ENCODE results near the gene CLEC16A. TPM values are rescaled to one million over a fixed set of nuclear protein-coding genes. Genes with fewer than 3 reads are reported as not detected.

CLEC16A gene
- total RNA-seq, 1 experiment from 2014 or later: 17.4 TPM

DNA sequence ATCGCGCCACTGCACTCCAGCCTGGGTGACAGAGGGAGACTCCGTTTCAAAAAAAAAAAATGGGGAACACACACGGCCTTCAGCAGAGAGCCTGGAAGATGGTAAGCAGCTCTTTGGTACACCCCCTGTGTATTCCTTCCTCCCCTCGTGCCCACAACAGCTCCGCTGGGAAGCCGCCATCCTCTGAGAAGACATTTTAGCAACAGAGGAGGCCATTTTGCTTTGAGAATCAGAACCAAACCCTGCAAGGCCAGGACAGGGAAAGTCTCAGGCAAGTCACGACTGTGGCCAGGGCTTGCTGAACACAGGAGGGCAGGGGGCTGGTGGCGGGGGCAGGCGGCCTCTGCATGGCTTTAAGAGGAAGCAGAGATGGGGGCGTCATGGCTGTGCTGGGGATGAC lies 265.9 kb downstream of the CLEC16A start:
- H3K9me3 ChIP-seq (ENCODE audit: low read length): peaks cover 6% of the 10 kb centered on the region
- H3K9ac ChIP-seq (ENCODE audit: low read length): no peak overlapping the region
- no peaks in the 10 kb centered on the region for H3K36me3 ChIP-seq (ENCODE audit: insufficient read depth, low read length)
- H3K4me3 ChIP-seq (ENCODE audit: low read length): no peak overlapping the region
- no peaks in the 10 kb centered on the region for H4K20me1 ChIP-seq (ENCODE audit: insufficient read depth, low read depth, low read length)
- H3K9me2 ChIP-seq (replicated peaks; ENCODE audit: insufficient read depth, low read length): no peaks in the 10 kb centered on the region
- no peaks in the 10 kb centered on the region for H3K79me2 ChIP-seq (ENCODE audit: low read length)
- H3K4me2 ChIP-seq (ENCODE audit: low read depth, low read length, poor library complexity, severe bottlenecking): no peak overlapping the region
- H3K27me3 ChIP-seq (ENCODE audit: low read length): no peaks in the 10 kb centered on the region; the same call in 1 of the 2 replicates
- no peak overlapping the region for H3K27ac ChIP-seq (ENCODE audit: low read length)
- no peak overlapping the region for H2AFZ ChIP-seq (ENCODE audit: low read length)
- DNase-seq: no peak
- peaks cover 13% of the 10 kb centered on the region for H3K4me1 ChIP-seq (ENCODE audit: low read length)

DNA sequence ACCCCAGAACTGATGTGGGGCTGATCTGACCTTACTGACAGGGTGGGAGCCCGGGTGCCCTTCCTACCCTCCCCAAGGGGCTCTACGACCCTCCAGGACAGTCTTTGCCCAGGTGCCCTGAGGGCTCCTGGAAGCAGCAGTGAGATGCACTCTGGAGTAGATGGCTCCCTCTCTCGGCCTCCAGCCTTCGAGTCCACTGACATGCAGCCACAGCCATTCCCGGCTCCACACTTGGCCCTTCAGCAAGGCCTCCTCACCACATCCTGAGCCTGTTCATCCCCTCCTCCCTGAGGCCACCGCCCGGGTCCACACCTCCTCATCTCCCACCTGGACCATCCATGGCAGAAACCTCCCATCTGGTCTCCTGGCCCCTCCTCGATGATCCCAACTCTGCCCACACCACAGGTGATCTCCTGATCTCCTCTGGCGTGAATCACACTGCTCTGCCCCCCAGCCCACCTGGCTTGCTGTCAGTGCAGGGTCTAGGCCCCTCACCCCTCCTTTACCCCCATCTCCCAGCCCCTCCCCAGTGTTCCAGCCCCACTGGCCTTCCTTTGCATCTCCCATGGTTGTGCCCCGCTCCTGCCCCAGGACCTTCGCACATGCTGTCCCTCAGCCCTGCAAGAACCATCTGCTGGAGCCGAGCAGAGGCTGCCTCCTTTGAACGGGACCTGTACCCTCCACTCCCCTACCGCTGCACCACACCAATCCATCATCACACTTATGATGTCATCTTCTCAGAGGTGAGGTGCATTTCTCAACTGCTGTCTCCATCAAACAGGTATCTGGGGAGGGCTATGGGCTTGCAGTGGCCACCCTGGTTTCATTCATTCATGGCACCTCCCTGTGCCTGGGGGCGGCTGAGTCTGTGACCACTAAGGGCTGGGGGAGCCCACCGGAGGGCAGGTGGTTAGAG lies 267.0 kb downstream of the CLEC16A start:
- H2AFZ ChIP-seq (ENCODE audit: low read length): no peak overlapping the region
- peaks cover 6% of the 10 kb centered on the region for H3K9me3 ChIP-seq (ENCODE audit: low read length)
- H3K27ac ChIP-seq (ENCODE audit: low read length): no peak overlapping the region
- no peak overlapping the region for H3K4me2 ChIP-seq (ENCODE audit: low read depth, low read length, poor library complexity, severe bottlenecking)
- no peaks in the 10 kb centered on the region; the same call in 1 of the 2 replicates for H3K27me3 ChIP-seq (ENCODE audit: low read length)
- H3K4me1 ChIP-seq (ENCODE audit: low read length): peaks cover 7% of the 10 kb centered on the region; the same call in 1 of the 2 replicates
- no peaks in the 10 kb centered on the region for H3K36me3 ChIP-seq (ENCODE audit: insufficient read depth, low read length)
- H3K9ac ChIP-seq (ENCODE audit: low read length): no peak overlapping the region
- no peak overlapping the region for H3K4me3 ChIP-seq (ENCODE audit: low read length)
- H4K20me1 ChIP-seq (ENCODE audit: insufficient read depth, low read depth, low read length): no peaks in the 10 kb centered on the region
- H3K79me2 ChIP-seq (ENCODE audit: low read length): no peaks in the 10 kb centered on the region
- no peak for DNase-seq
- H3K9me2 ChIP-seq (replicated peaks; ENCODE audit: insufficient read depth, low read length): no peaks in the 10 kb centered on the region

DNA sequence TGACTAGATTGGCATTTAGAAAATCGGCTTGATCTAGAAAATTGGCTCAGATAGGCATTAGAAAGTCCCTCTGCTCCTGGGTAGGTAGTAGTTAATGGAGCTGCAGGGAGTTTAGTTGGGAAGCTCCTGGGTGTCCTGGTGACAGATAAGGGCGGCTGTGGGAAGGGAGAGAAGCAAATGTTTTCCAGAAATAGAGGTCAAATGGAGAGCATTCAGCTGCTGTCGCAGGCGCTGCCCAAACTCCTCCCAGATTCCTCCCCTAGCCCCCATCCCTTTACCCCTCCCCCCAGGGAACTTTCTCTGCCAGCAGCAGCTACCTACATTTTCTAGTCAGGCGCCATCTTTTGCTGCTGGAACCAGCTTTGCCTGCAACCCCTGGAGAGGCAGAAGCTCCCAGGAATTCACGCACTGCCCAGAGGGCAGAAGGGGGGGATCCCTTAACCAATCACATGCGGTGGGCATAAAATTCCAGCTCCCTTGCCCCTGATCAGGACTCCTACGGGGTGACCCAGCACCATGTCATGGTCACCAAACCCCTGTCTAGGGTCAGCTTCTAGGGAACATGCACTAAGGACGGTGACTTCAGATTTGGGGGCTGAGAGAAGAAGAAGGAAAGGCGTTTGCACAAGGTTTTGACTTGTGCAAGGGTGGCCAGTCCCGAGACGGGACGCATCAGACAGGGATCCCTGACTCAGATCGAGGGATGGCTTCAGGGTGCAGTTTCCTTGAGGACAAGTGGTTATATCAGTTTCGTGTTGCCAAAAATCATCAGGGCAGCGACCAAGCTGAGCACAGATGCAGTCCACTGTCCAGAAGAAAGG lies 267.8 kb downstream of the CLEC16A start:
- Histone ChIP-seq H3K9me2 (replicated peaks; ENCODE audit: insufficient read depth, low read length) (no peaks in the 10 kb centered on the region), H3K9me3 (ENCODE audit: low read length) (peaks cover 6% of the 10 kb centered on the region), H4K20me1 (ENCODE audit: insufficient read depth, low read depth, low read length) (no peaks in the 10 kb centered on the region), H3K27me3 (ENCODE audit: low read length) (no peaks in the 10 kb centered on the region; the same call in 1 of the 2 replicates), H3K4me3 (ENCODE audit: low read length) (no peak overlapping the region), H3K36me3 (ENCODE audit: insufficient read depth, low read length) (no peaks in the 10 kb centered on the region), H2AFZ (ENCODE audit: low read length) (no peak overlapping the region), H3K9ac (ENCODE audit: low read length) (no peak overlapping the region), H3K4me2 (ENCODE audit: low read depth, low read length, poor library complexity, severe bottlenecking) (no peak overlapping the region), H3K27ac (ENCODE audit: low read length) (no peak overlapping the region), H3K79me2 (ENCODE audit: low read length) (no peaks in the 10 kb centered on the region), H3K4me1 (ENCODE audit: low read length) (peaks cover 7% of the 10 kb centered on the region; the same call in 1 of the 2 replicates)
- no peak for DNase-seq

DNA sequence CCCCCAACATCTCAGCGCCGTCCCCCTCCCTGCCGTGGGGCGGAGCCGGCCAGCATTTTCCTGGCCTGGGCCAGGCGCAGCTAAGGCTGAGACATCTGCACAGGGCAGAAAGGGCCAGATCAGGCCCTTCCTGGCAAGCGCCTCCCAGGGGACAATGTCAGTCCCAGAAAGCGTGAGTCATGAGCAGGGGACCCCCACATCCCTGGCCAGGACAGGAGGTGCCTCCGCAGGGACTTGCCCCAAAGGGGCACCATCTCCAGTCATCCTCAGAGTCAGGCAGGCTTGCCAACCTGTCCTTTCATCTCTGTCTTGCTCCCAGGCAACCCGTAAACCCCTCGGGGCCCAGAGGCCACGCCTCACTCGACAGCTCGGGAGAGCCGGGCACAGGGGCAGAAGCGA lies 268.4 kb downstream of the CLEC16A start:
- H2AFZ ChIP-seq (ENCODE audit: low read length): no peak overlapping the region
- H3K4me3 ChIP-seq (ENCODE audit: low read length): no peak overlapping the region
- no peaks in the 10 kb centered on the region; the same call in 1 of the 2 replicates for H3K27me3 ChIP-seq (ENCODE audit: low read length)
- no peak overlapping the region for H3K9ac ChIP-seq (ENCODE audit: low read length)
- peaks cover 1% of the 10 kb centered on the region; the same call in 1 of the 2 replicates for H3K9me3 ChIP-seq (ENCODE audit: low read length)
- no peak overlapping the region for H3K27ac ChIP-seq (ENCODE audit: low read length)
- H3K36me3 ChIP-seq (ENCODE audit: insufficient read depth, low read length): no peaks in the 10 kb centered on the region
- no peak for DNase-seq
- no peaks in the 10 kb centered on the region for H3K79me2 ChIP-seq (ENCODE audit: low read length)
- no peaks in the 10 kb centered on the region for H3K9me2 ChIP-seq (replicated peaks; ENCODE audit: insufficient read depth, low read length)
- H3K4me2 ChIP-seq (ENCODE audit: low read depth, low read length, poor library complexity, severe bottlenecking): no peak overlapping the region
- H4K20me1 ChIP-seq (ENCODE audit: insufficient read depth, low read depth, low read length): no peaks in the 10 kb centered on the region
- H3K4me1 ChIP-seq (ENCODE audit: low read length): peaks cover 7% of the 10 kb centered on the region; the same call in 1 of the 2 replicates

GRCh38 chr16:11213373-11213772 lies 269.0 kb downstream of the CLEC16A start:
- Histone ChIP-seq H4K20me1 (ENCODE audit: insufficient read depth, low read depth, low read length) (no peaks in the 10 kb centered on the region), H3K27me3 (ENCODE audit: low read length) (no peaks in the 10 kb centered on the region; the same call in 1 of the 2 replicates), H2AFZ (ENCODE audit: low read length) (no peak overlapping the region), H3K36me3 (ENCODE audit: insufficient read depth, low read length) (no peaks in the 10 kb centered on the region), H3K9ac (ENCODE audit: low read length) (no peak overlapping the region), H3K9me3 (ENCODE audit: low read length) (peaks cover 7% of the 10 kb centered on the region), H3K4me3 (ENCODE audit: low read length) (no peak overlapping the region), H3K79me2 (ENCODE audit: low read length) (no peaks in the 10 kb centered on the region), H3K9me2 (replicated peaks; ENCODE audit: insufficient read depth, low read length) (no peaks in the 10 kb centered on the region), H3K4me1 (ENCODE audit: low read length) (peaks cover 7% of the 10 kb centered on the region; the same call in 1 of the 2 replicates), H3K4me2 (ENCODE audit: low read depth, low read length, poor library complexity, severe bottlenecking) (no peak overlapping the region), H3K27ac (ENCODE audit: low read length) (no peak overlapping the region)
- DNase-seq: no peak

DNA sequence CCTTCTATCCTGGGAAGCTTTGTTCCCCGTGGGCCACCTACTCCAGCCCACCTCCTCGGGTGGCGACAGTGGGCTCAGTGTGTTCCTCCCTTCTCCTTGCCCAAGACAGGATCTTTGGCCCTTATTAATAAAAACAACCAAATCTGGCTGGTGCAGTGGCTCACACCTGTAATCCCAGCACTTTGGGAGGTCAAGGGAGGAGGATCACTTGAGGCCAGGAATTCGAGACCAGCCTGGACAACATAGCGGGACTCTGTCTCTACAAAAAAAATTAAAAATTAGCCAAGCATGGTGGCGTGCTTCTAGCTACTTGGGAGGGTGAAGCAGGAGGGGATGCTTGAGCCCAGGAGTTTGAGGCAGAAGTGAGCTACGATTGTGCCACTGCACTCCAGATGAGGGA lies 269.4 kb downstream of the CLEC16A start:
- Histone ChIP-seq H3K27me3 (ENCODE audit: low read length) (no peaks in the 10 kb centered on the region; the same call in 1 of the 2 replicates), H3K4me3 (ENCODE audit: low read length) (no peak overlapping the region), H3K79me2 (ENCODE audit: low read length) (no peaks in the 10 kb centered on the region), H3K9ac (ENCODE audit: low read length) (no peak overlapping the region), H3K4me1 (ENCODE audit: low read length) (peaks cover 7% of the 10 kb centered on the region; the same call in 1 of the 2 replicates), H3K4me2 (ENCODE audit: low read depth, low read length, poor library complexity, severe bottlenecking) (no peak overlapping the region), H3K27ac (ENCODE audit: low read length) (no peak overlapping the region), H3K9me2 (replicated peaks; ENCODE audit: insufficient read depth, low read length) (no peaks in the 10 kb centered on the region), H3K9me3 (ENCODE audit: low read length) (peaks cover 11% of the 10 kb centered on the region), H2AFZ (ENCODE audit: low read length) (no peak overlapping the region), H4K20me1 (ENCODE audit: insufficient read depth, low read depth, low read length) (no peaks in the 10 kb centered on the region), H3K36me3 (ENCODE audit: insufficient read depth, low read length) (no peaks in the 10 kb centered on the region)
- DNase-seq: no peak

DNA sequence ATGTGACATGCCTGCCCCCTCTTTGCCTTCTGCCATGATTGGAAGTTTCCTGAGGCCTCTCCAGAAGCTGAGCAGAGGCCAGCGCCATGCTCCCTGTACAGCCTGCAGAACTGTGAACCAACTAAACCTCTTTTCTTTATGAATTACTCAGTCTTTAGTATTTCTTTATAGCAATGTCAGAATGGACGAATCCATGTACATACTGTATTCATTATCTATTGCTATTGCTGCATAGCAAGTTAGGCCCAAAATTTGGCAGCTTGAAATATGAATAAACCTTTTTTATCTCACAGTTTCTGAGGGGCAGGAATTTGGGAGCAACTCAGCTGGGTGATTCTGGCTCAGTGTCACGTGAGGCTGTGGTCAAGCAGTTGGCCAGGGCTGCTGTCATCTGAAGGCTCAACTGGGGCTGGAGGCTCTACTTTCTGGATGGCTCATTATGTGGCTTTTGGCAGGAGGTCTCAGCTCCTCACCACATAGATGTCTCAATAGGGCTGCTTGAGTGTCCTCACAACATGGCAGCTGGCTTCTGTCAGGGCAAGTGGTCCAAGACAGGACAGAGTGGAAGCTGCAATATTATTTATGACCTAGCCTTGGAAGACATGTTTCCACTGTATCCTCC lies 271.7 kb downstream of the CLEC16A start:
- no peak overlapping the region for H3K4me3 ChIP-seq (ENCODE audit: low read length)
- H3K4me2 ChIP-seq (ENCODE audit: low read depth, low read length, poor library complexity, severe bottlenecking): no peak overlapping the region
- H3K27ac ChIP-seq (ENCODE audit: low read length): no peak overlapping the region
- no peaks in the 10 kb centered on the region for H3K36me3 ChIP-seq (ENCODE audit: insufficient read depth, low read length)
- H2AFZ ChIP-seq (ENCODE audit: low read length): no peak overlapping the region
- no peaks in the 10 kb centered on the region for H3K79me2 ChIP-seq (ENCODE audit: low read length)
- H3K4me1 ChIP-seq (ENCODE audit: low read length): peaks cover 7% of the 10 kb centered on the region; the same call in 1 of the 2 replicates
- no peaks in the 10 kb centered on the region; the same call in 1 of the 2 replicates for H3K27me3 ChIP-seq (ENCODE audit: low read length)
- H3K9me2 ChIP-seq (replicated peaks; ENCODE audit: insufficient read depth, low read length): no peaks in the 10 kb centered on the region
- H3K9me3 ChIP-seq (ENCODE audit: low read length): peaks cover 11% of the 10 kb centered on the region
- no peak overlapping the region for H3K9ac ChIP-seq (ENCODE audit: low read length)
- H4K20me1 ChIP-seq (ENCODE audit: insufficient read depth, low read depth, low read length): no peaks in the 10 kb centered on the region
- DNase-seq: no peak

Data from Karpas-422 (cell line).